SK-N-MC (cell line): Measurements from ENCODE around the gene KCNQ1.

Experiments
- EZH2 ChIP-seq: fragments of 200-600 bp; sonication (generic); IDR thresholded peaks from one replicate; pipeline ENCODE4 v1.6.1; 2017; ENCODE audit warnings: antibody characterized with exemption
- POLR2AphosphoS5 ChIP-seq: IDR thresholded peaks from 2 replicates; pipeline ENCODE4 v1.6.1; 2012; ENCODE audit warnings: mild to moderate bottlenecking, low read depth, low read length, borderline replicate concordance

DNA sequence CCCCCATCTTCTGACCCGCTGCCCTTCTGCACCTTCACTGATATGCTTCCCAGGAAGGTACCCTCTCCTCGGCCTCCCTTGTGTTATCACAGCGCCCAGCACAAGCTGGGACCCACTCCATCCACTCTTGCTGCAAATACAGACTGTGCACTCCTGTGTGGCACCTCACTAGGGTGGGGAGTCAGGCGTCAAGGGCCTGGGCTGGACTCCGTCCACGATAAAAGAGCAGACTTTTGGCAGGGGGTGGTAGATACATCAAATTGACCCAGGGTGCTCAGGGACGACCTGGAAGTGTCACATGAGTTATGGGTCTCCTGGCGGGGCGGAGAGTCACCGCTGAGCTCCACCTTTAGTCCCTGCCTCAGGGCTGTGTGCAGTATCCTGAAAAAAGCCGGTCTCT, 1.4 kb upstream of the KCNQ1 start:
- TF ChIP-seq POLR2AphosphoS5 (no peak), EZH2 (no peak)
